Uterus (tissue), 2 donors: ENCODE measurements around the gene AQP11.

Experiments used
- CTCF ChIP-seq, 4 experiments: fragments of 200-600 bp in 2 of 4; fragments of 450-650 bp in 2 of 4; sonication (generic) in 2 of 4; IDR thresholded peaks; one replicate each; pipeline ENCODE4 v1.5.1; 2016 to 2019; ENCODE audit warnings: antibody characterized with exemption in 4 of 4, mild to moderate bottlenecking in 2 of 4, moderate library complexity in 1 of 4
- POLR2A ChIP-seq, 2 donors: fragments of 450-650 bp; IDR thresholded peaks; one replicate each; pipeline ENCODE4 v1.6.1; 2016; ENCODE audit warnings: antibody characterized with exemption in 2 of 2, mild to moderate bottlenecking in 1 of 2, moderate library complexity in 1 of 2

- TF ChIP-seq POLR2A (IDR thresholded peaks at IDR 0.05) (no peak), CTCF (IDR thresholded peaks at IDR 0.05) (no peak)
Observed at GRCh38 chr11:77569676-77570070, 20.1 kb upstream of the AQP11 start.
